Prostate gland (tissue), 2 donors: Measurements from ENCODE around the gene MAML3. TPM values are rescaled to one million over a fixed set of nuclear protein-coding genes. Genes with fewer than 3 reads are reported as not detected.

Source experiments
- DNase-seq: peaks from one replicate; pipeline ENCODE4 v3.0.0-alpha.2; 2019; ENCODE audit warnings: low spot score
- H3K27ac ChIP-seq, 2 donors: fragments of 200-600 bp; sonication (generic); 2 replicates each; pipeline ENCODE4 v1.5.1; 2017 to 2019
- H3K27me3 ChIP-seq: fragments of 200-600 bp; sonication (generic); replicated peaks from 2 replicates; pipeline ENCODE4 v1.5.1; 2019; ENCODE audit not compliant: insufficient read depth
- H3K36me3 ChIP-seq, 2 donors: fragments of 200-600 bp; sonication (generic); 1 replicate in 1 of 2; 2 replicates in 1 of 2; pipeline versions ENCODE4 v1.5.1 to v1.8.1; 2017 to 2019
- H3K4me1 ChIP-seq: fragments of 200-600 bp; sonication (generic); replicated peaks from 2 replicates; pipeline ENCODE4 v1.5.1; 2019
- H3K4me3 ChIP-seq, 2 donors: fragments of 200-600 bp; sonication (generic); 2 replicates each; pipeline ENCODE4 v1.5.1; 2017 to 2019
- H3K9me3 ChIP-seq: fragments of 200-600 bp; sonication (generic); 2 replicates; pipeline ENCODE4 v1.5.1; 2017
- CTCF ChIP-seq, 4 experiments: fragments of 200-600 bp in 2 of 4; fragments of 450-650 bp in 2 of 4; sonication (generic) in 2 of 4; IDR thresholded peaks; 1 replicate in 3 of 4; 2 replicates in 1 of 4; pipeline ENCODE4 v1.5.1; 2016 to 2019; ENCODE audit warnings: antibody characterized with exemption in 4 of 4, mild to moderate bottlenecking in 2 of 4, moderate library complexity in 2 of 4
- POLR2A ChIP-seq: fragments of 450-650 bp; IDR thresholded peaks from one replicate; pipeline ENCODE4 v1.6.1; 2016; ENCODE audit warnings: antibody characterized with exemption, mild to moderate bottlenecking
- POLR2AphosphoS5 ChIP-seq: sonication (generic); formaldehyde crosslinking; IDR thresholded peaks from one replicate; pipeline ENCODE4 v1.6.1; 2017; ENCODE audit warnings: antibody characterized with exemption
- WGBS: methylation state at CpG from one replicate; pipeline ENCODE4 v1.1.5; 2018; 5-methylcytosine and 5-hydroxymethylcytosine counted together
- intact Hi-C: fragments of 100-400 bp; cut with DNase I; formaldehyde crosslinking; loops from one replicate; pipeline ENCODE4 v1.14.2; 2022
- total RNA-seq, 2 donors: library from RNA; depleted of rRNA; stranded (reverse); fragments of >200 nt; gene quantifications; one replicate each; pipeline ENCODE4 v1.1.0, GENCODE V29; 2016

Gene MAML3
- total RNA-seq, 2 donors from 2014 or later, result 15.0 to 30.6 TPM

- WGBS, result 95% methylated on average over 4 of the region's 4 CpGs
Observed at GRCh38 chr4:139861471-139861870, 292.5 kb downstream of the MAML3 start.

GRCh38 chr4:139860435-139861024, 293.5 kb downstream of the MAML3 start:
- no peak for DNase-seq
- Histone ChIP-seq H3K27ac (no peak overlapping the region), H3K27me3 (no peaks in the 10 kb centered on the region), H3K36me3 (no peaks in the 10 kb centered on the region), H3K9me3 (no peaks in the 10 kb centered on the region), H3K4me3 (no peak overlapping the region), H3K4me1 (peaks cover 4% of the 10 kb centered on the region)
- TF ChIP-seq CTCF (IDR thresholded peaks at IDR 0.05) (no peak), POLR2A (no peak), POLR2AphosphoS5 (no peak)
- intact Hi-C loops, result no loop called here
- 96% methylated on average over 9 of the region's 9 CpGs for WGBS

More at GRCh38 chr4:139861471-139861870, 292.5 kb downstream of the MAML3 start:
- Histone ChIP-seq H3K4me3 (no peak overlapping the region), H3K4me1 (peaks cover 3% of the 10 kb centered on the region), H3K27me3 (no peaks in the 10 kb centered on the region), H3K9me3 (no peaks in the 10 kb centered on the region), H3K36me3 (no peaks in the 10 kb centered on the region), H3K27ac (no peak overlapping the region)
- TF ChIP-seq CTCF (IDR thresholded peaks at IDR 0.05) (no peak), POLR2AphosphoS5 (no peak), POLR2A (no peak)
- intact Hi-C loops, result no loop called here
- DNase-seq, result no peak

GRCh38 chr4:139859876-139860275, 294.1 kb downstream of the MAML3 start:
- no peaks in the 10 kb centered on the region for H3K36me3 ChIP-seq
- H3K27ac ChIP-seq, result no peak overlapping the region
- no peak overlapping the region for H3K4me3 ChIP-seq
- no peak for DNase-seq
- peaks cover 4% of the 10 kb centered on the region for H3K4me1 ChIP-seq
- intact Hi-C loops, result no loop called here
- no peaks in the 10 kb centered on the region for H3K27me3 ChIP-seq
- TF ChIP-seq POLR2AphosphoS5, result no peak
- TF ChIP-seq POLR2A, result no peak
- no peak for TF ChIP-seq CTCF (IDR thresholded peaks at IDR 0.05)
- WGBS, result 96% methylated on average over 31 of the region's 31 CpGs
- H3K9me3 ChIP-seq, result no peaks in the 10 kb centered on the region

GRCh38 chr4:139858436-139859205, 295.4 kb downstream of the MAML3 start:
- 94% methylated on average over 8 of the region's 8 CpGs for WGBS
- H3K4me3 ChIP-seq, result no peak overlapping the region
- no peaks in the 10 kb centered on the region for H3K9me3 ChIP-seq
- H3K36me3 ChIP-seq, result no peaks in the 10 kb centered on the region
- H3K27ac ChIP-seq, result no peak overlapping the region
- intact Hi-C loops, result no loop called here
- no peak for DNase-seq
- no peaks in the 10 kb centered on the region for H3K27me3 ChIP-seq
- H3K4me1 ChIP-seq, result peaks cover 4% of the 10 kb centered on the region
- TF ChIP-seq POLR2A (no peak), CTCF (IDR thresholded peaks at IDR 0.05) (no peak), POLR2AphosphoS5 (no peak)

GRCh38 chr4:139857977-139858376, 296.0 kb downstream of the MAML3 start:
- TF ChIP-seq POLR2AphosphoS5, result no peak
- DNase-seq, result no peak
- H3K27me3 ChIP-seq, result no peaks in the 10 kb centered on the region
- WGBS, result 72% methylated on average over 2 of the region's 2 CpGs
- intact Hi-C loops, result no loop called here
- H3K4me1 ChIP-seq, result peaks cover 4% of the 10 kb centered on the region
- H3K27ac ChIP-seq, result no peak overlapping the region
- H3K36me3 ChIP-seq, result no peaks in the 10 kb centered on the region
- H3K9me3 ChIP-seq, result no peaks in the 10 kb centered on the region
- H3K4me3 ChIP-seq, result no peak overlapping the region
